ENCODE data around the gene MKI67. TPM values are rescaled to one million over a fixed set of nuclear protein-coding genes. Genes with fewer than 3 reads are reported as not detected.

Gene MKI67
- total RNA-seq, 1 donor from 2014 or later = 45.7 TPM

GRCh38 chr10:128053356-128053755 is 72.9 kb downstream of the MKI67 start:
- Mint-ChIP-seq H3K4me3 (ENCODE audit: low read depth) (no peak overlapping the region), H3K27ac (no peak overlapping the region), H3K9me3 (ENCODE audit: low read depth) (no peaks in the 10 kb centered on the region), H3K27me3 (no peaks in the 10 kb centered on the region), H3K36me3 (ENCODE audit: insufficient read depth) (no peaks in the 10 kb centered on the region), H3K4me1 (ENCODE audit: low read depth) (no peaks in the 10 kb centered on the region)
- TF ChIP-seq CTCF (IDR thresholded peaks at IDR 0.05; ENCODE audit: unreplicated experiment) = no peak
- DNase-seq (ENCODE audit: low spot score, unreplicated experiment) = no peak

GRCh38 chr10:128052696-128053095 is 73.5 kb downstream of the MKI67 start:
- no peak overlapping the region for H3K27ac Mint-ChIP-seq
- no peak for DNase-seq (ENCODE audit: low spot score, unreplicated experiment)
- H3K4me3 Mint-ChIP-seq (ENCODE audit: low read depth) = no peak overlapping the region
- no peaks in the 10 kb centered on the region for H3K27me3 Mint-ChIP-seq
- no peak for TF ChIP-seq CTCF (IDR thresholded peaks at IDR 0.05; ENCODE audit: unreplicated experiment)
- H3K9me3 Mint-ChIP-seq (ENCODE audit: low read depth) = no peaks in the 10 kb centered on the region
- H3K4me1 Mint-ChIP-seq (ENCODE audit: low read depth) = peaks cover 6% of the 10 kb centered on the region
- no peaks in the 10 kb centered on the region for H3K36me3 Mint-ChIP-seq (ENCODE audit: insufficient read depth)

- no peak overlapping the region for H3K4me3 Mint-ChIP-seq (ENCODE audit: low read depth)
- TF ChIP-seq CTCF (IDR thresholded peaks at IDR 0.05; ENCODE audit: unreplicated experiment) = no peak
- no peaks in the 10 kb centered on the region for H3K36me3 Mint-ChIP-seq (ENCODE audit: insufficient read depth)
- no peak for DNase-seq (ENCODE audit: low spot score, unreplicated experiment)
- peaks cover 10% of the 10 kb centered on the region for H3K4me1 Mint-ChIP-seq (ENCODE audit: low read depth)
- no peak overlapping the region for H3K27ac Mint-ChIP-seq
- H3K9me3 Mint-ChIP-seq (ENCODE audit: low read depth) = no peaks in the 10 kb centered on the region
- no peaks in the 10 kb centered on the region for H3K27me3 Mint-ChIP-seq
Measured at GRCh38 chr10:128051548-128051947, 74.7 kb downstream of the MKI67 start.

- Mint-ChIP-seq H3K36me3 (ENCODE audit: insufficient read depth) (no peaks in the 10 kb centered on the region), H3K27me3 (no peaks in the 10 kb centered on the region), H3K4me1 (ENCODE audit: low read depth) (peaks cover 10% of the 10 kb centered on the region), H3K27ac (no peak overlapping the region), H3K4me3 (ENCODE audit: low read depth) (no peak overlapping the region), H3K9me3 (ENCODE audit: low read depth) (no peaks in the 10 kb centered on the region)
- DNase-seq (ENCODE audit: low spot score, unreplicated experiment) = no peak
- TF ChIP-seq CTCF (IDR thresholded peaks at IDR 0.05; ENCODE audit: unreplicated experiment) = no peak
Measured at GRCh38 chr10:128050936-128051335, 75.3 kb downstream of the MKI67 start.

- peaks cover 10% of the 10 kb centered on the region for H3K4me1 Mint-ChIP-seq (ENCODE audit: low read depth)
- H3K36me3 Mint-ChIP-seq (ENCODE audit: insufficient read depth) = no peaks in the 10 kb centered on the region
- H3K4me3 Mint-ChIP-seq (ENCODE audit: low read depth) = no peak overlapping the region
- TF ChIP-seq CTCF (IDR thresholded peaks at IDR 0.05; ENCODE audit: unreplicated experiment) = no peak
- H3K9me3 Mint-ChIP-seq (ENCODE audit: low read depth) = no peaks in the 10 kb centered on the region
- H3K27me3 Mint-ChIP-seq = peaks cover under 1% of the 10 kb centered on the region
- no peak overlapping the region for H3K27ac Mint-ChIP-seq
- no peak for DNase-seq (ENCODE audit: low spot score, unreplicated experiment)
Measured at GRCh38 chr10:128050121-128050516, 76.1 kb downstream of the MKI67 start.
